Astrocyte (in vitro differentiated cells and primary cell): ENCODE measurements around the gene PARP1.

Experiments
- EZH2 ChIP-seq: IDR thresholded peaks from 2 replicates; pipeline ENCODE4 v1.6.1; 2012; ENCODE audit warnings: mild to moderate bottlenecking, low read length, inconsistent platforms; ENCODE audit not compliant: insufficient read depth
- TF ChIP-seq, protein P1 (sequence below): IDR thresholded peaks from 2 replicates; pipeline ENCODE4 v1.5.1; 2011; ENCODE audit warnings: low read depth, mild to moderate bottlenecking, inconsistent platforms, low read length, moderate library complexity; ENCODE audit not compliant: insufficient read depth

DNA sequence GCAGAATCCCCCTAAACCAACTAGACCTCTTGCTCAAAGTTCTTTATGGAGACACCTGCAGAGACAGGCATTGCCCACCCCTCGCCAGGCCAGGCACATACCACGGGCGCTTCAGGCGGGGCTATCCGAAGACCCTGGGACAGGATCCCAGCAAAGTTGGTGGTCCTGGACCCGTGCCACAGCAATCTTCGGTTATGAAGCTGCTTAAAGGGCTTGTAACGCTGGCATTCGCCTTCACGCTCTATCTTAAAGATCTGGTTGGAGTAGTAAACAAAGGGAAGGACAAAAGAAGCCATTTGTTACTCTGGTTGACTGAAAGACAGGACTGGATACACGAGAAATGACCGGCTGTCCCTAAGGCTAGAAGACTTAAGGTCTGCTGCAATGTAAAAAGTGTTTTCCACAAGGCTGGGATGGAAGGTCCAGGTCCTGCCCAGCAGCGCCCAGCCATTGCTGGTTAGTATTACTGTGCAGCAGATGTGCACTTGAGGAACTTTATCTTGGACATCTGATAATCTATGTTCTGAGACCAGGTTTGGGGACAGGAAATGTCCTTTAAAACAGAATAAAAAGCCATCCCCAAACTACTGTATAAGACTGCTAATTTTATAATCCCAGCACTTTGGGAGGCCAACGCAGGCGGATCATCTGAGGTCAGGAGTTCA is 42.9 kb downstream of the PARP1 start:
- no peak for TF ChIP-seq EZH2
- TF ChIP-seq, protein P1, sequence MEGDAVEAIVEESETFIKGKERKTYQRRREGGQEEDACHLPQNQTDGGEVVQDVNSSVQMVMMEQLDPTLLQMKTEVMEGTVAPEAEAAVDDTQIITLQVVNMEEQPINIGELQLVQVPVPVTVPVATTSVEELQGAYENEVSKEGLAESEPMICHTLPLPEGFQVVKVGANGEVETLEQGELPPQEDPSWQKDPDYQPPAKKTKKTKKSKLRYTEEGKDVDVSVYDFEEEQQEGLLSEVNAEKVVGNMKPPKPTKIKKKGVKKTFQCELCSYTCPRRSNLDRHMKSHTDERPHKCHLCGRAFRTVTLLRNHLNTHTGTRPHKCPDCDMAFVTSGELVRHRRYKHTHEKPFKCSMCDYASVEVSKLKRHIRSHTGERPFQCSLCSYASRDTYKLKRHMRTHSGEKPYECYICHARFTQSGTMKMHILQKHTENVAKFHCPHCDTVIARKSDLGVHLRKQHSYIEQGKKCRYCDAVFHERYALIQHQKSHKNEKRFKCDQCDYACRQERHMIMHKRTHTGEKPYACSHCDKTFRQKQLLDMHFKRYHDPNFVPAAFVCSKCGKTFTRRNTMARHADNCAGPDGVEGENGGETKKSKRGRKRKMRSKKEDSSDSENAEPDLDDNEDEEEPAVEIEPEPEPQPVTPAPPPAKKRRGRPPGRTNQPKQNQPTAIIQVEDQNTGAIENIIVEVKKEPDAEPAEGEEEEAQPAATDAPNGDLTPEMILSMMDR: no peak
